H1 (cell line): ENCODE data around the gene RASAL2.

Source experiments
- BCL11A ChIP-seq, 2 experiments: IDR thresholded peaks; one replicate each; pipeline ENCODE4 v1.6.1; 2011; ENCODE audit warnings: low read depth in 2 of 2, low read length in 2 of 2, mild to moderate bottlenecking in 2 of 2
- CHD1 ChIP-seq: IDR thresholded peaks from 2 replicates; pipeline ENCODE4 v1.6.1; 2012; ENCODE audit warnings: low read depth, low read length, improper control_type of control experiment
- CTCF ChIP-seq, 3 experiments: IDR thresholded peaks; 1 replicate in 2 of 3; 2 replicates in 1 of 3; pipeline versions ENCODE4 v1.5.1 to v1.6.1; 2011; ENCODE audit warnings: low read length in 3 of 3, mild to moderate bottlenecking in 3 of 3, inconsistent platforms in 2 of 3, low read depth in 1 of 3, moderate library complexity in 1 of 3; ENCODE audit not compliant: insufficient read depth in 1 of 3; ENCODE audit errors: control extremely low read depth in 1 of 3
- EP300 ChIP-seq, 2 experiments: IDR thresholded peaks; 1 replicate in 1 of 2; 2 replicates in 1 of 2; pipeline ENCODE4 v1.6.1; 2011 to 2012; ENCODE audit warnings: low read depth in 2 of 2, low read length in 2 of 2, mild to moderate bottlenecking in 2 of 2, borderline replicate concordance in 1 of 2, inconsistent platforms in 1 of 2, moderate library complexity in 1 of 2
- EZH2 ChIP-seq: fragments of 200-600 bp; sonication (generic); IDR thresholded peaks from 2 replicates; pipeline ENCODE4 v1.7.1; 2012; ENCODE audit warnings: low read depth, mild to moderate bottlenecking, moderate library complexity, low read length, inconsistent platforms; ENCODE audit not compliant: severe bottlenecking
- GABPA ChIP-seq: IDR thresholded peaks from 2 replicates; pipeline ENCODE4 v1.6.1; 2011; ENCODE audit warnings: mild to moderate bottlenecking, low read length, moderate library complexity, borderline replicate concordance; ENCODE audit not compliant: insufficient read depth
- GTF2F1 ChIP-seq: IDR thresholded peaks from 2 replicates; pipeline ENCODE4 v1.6.1; 2012; ENCODE audit warnings: low read depth, low read length, improper control_type of control experiment, borderline replicate concordance
- JUN ChIP-seq: IDR thresholded peaks from 2 replicates; pipeline ENCODE4 v1.6.1; 2011; ENCODE audit warnings: low read depth, mild to moderate bottlenecking, improper control_type of control experiment, low read length
- JUND ChIP-seq: IDR thresholded peaks from 2 replicates; pipeline ENCODE4 v1.6.1; 2011; ENCODE audit warnings: mild to moderate bottlenecking, improper control_type of control experiment, low read length
- POLR2A ChIP-seq, 2 experiments: IDR thresholded peaks; 1 replicate in 1 of 2; 2 replicates in 1 of 2; pipeline ENCODE4 v1.6.1; 2011; ENCODE audit warnings: low read depth in 2 of 2, low read length in 2 of 2, mild to moderate bottlenecking in 2 of 2; ENCODE audit errors: control extremely low read depth in 1 of 2
- RFX5 ChIP-seq: IDR thresholded peaks from 2 replicates; pipeline ENCODE4 v1.6.1; 2011; ENCODE audit warnings: low read depth, low read length, improper control_type of control experiment, borderline replicate concordance
- USF2 ChIP-seq: IDR thresholded peaks from 2 replicates; pipeline ENCODE4 v1.6.1; 2011; ENCODE audit warnings: low read length, improper control_type of control experiment

GRCh38 chr1:178358456-178358855 is 264.6 kb downstream of the RASAL2 start:
- TF ChIP-seq EZH2 (no peak), JUN (no peak), POLR2A (IDR thresholded peaks at IDR 0.05; ENCODE audit: control extremely low read depth in 1 of 2, low read depth in 2 of 2, low read length in 2 of 2) (no peak), EP300 (IDR thresholded peaks at IDR 0.05; ENCODE audit: borderline replicate concordance in 1 of 2, low read depth in 2 of 2, low read length in 2 of 2) (no peak), GABPA (no peak), CHD1 (no peak), BCL11A (IDR thresholded peaks at IDR 0.05; ENCODE audit: low read depth in 2 of 2, low read length in 2 of 2) (no peak), RFX5 (no peak), JUND (no peak), USF2 (no peak), CTCF (IDR thresholded peaks at IDR 0.05; ENCODE audit: control extremely low read depth in 1 of 3, insufficient read depth in 1 of 3, low read depth in 1 of 3, low read length in 3 of 3) (no peak), GTF2F1 (no peak)
